Thyroid gland (tissue), 4 donors: ENCODE measurements around the gene PDE3A. TPM values are rescaled to one million over a fixed set of nuclear protein-coding genes. Genes with fewer than 3 reads are reported as not detected.

Source experiments
- DNase-seq, 2 donors: peaks; one replicate each; pipeline ENCODE4 v3.0.0-alpha.2; 2019
- H3K27ac ChIP-seq, 3 donors: fragments of 200-600 bp; sonication (generic); 1 replicate in 2 of 3; 2 replicates in 1 of 3; pipeline ENCODE4 v1.5.1; 2016 to 2019; ENCODE audit warnings: mild to moderate bottlenecking in 1 of 3, moderate library complexity in 1 of 3
- H3K27me3 ChIP-seq: fragments of 200-600 bp; sonication (generic); one replicate; pipeline ENCODE4 v1.5.1; 2019
- H3K36me3 ChIP-seq, 2 donors: fragments of 200-600 bp; sonication (generic); one replicate each; pipeline ENCODE4 v1.5.1; 2016 to 2019
- H3K4me1 ChIP-seq, 2 donors: fragments of 200-600 bp; sonication (generic); one replicate each; pipeline ENCODE4 v1.5.1; 2017 to 2019
- H3K4me3 ChIP-seq, 3 donors: fragments of 200-600 bp; sonication (generic); replicated peaks in 1 of 3; 1 replicate in 2 of 3; 2 replicates in 1 of 3; pipeline ENCODE4 v1.5.1; 2016; ENCODE audit warnings: mild to moderate bottlenecking in 1 of 3
- H3K9me3 ChIP-seq: fragments of 200-600 bp; sonication (generic); one replicate; pipeline ENCODE4 v1.5.1; 2017
- CTCF ChIP-seq, 6 experiments: fragments of 200-600 bp in 3 of 6; fragments of 450-650 bp in 3 of 6; sonication (generic) in 3 of 6; IDR thresholded peaks; one replicate each; pipeline ENCODE4 v1.5.1; 2016 to 2019; ENCODE audit warnings: antibody characterized with exemption in 6 of 6, mild to moderate bottlenecking in 2 of 6, inconsistent platforms in 1 of 6, moderate library complexity in 1 of 6
- POLR2A ChIP-seq, 2 donors: fragments of 450-650 bp; IDR thresholded peaks; one replicate each; pipeline ENCODE4 v1.6.1; 2017; ENCODE audit warnings: antibody characterized with exemption in 2 of 2, mild to moderate bottlenecking in 2 of 2, moderate library complexity in 1 of 2
- WGBS, 2 donors: methylation state at CpG; one replicate each; pipeline ENCODE4 v1.1.5; 2017; 5-methylcytosine and 5-hydroxymethylcytosine counted together
- intact Hi-C: fragments of 100-400 bp; cut with DNase I; formaldehyde crosslinking; loops from one replicate; pipeline ENCODE4 v1.15.1; 2023
- total RNA-seq, 4 donors: library from RNA; depleted of rRNA; stranded (reverse); fragments of >200 nt; gene quantifications; one replicate each; pipeline ENCODE4 v1.2.3, GENCODE V29; 2016

Gene PDE3A
- total RNA-seq, 4 donors from 2014 or later, result 2.8 to 9.9 (median 6.7) TPM

DNA sequence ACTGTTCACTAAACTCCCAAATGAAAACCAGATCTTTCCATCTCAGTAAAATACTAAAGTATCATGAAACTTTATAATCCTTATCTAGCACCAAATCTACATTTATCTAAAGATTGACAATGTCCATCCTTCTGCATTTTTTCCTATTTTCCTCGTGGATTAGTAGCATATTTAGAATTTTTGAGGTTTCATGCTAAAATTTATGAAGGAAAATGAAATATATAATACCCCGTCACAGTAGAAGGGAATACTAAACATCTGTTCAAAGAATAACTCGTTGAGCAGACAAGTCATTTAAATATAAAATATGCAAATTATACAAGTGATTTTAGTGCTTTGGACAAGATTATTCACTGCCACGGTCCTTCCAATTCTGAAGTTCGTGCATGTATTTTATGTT lies 204.1 kb downstream of the PDE3A start:
- intact Hi-C loops, result no loop called here
- TF ChIP-seq CTCF (IDR thresholded peaks at IDR 0.05) (no peak), POLR2A (IDR thresholded peaks at IDR 0.05) (no peak)
- no peak for DNase-seq
- H3K9me3 ChIP-seq, result no peaks in the 10 kb centered on the region
- WGBS, 2 donors, result 84 to 87% methylated on average over 5 of the region's 5 CpGs
- no peak overlapping the region for H3K4me3 ChIP-seq
- no peak overlapping the region for H3K27ac ChIP-seq
- no peaks in the 10 kb centered on the region for H3K36me3 ChIP-seq
- H3K27me3 ChIP-seq, result no peaks in the 10 kb centered on the region
- H3K4me1 ChIP-seq, result no peaks in the 10 kb centered on the region

DNA sequence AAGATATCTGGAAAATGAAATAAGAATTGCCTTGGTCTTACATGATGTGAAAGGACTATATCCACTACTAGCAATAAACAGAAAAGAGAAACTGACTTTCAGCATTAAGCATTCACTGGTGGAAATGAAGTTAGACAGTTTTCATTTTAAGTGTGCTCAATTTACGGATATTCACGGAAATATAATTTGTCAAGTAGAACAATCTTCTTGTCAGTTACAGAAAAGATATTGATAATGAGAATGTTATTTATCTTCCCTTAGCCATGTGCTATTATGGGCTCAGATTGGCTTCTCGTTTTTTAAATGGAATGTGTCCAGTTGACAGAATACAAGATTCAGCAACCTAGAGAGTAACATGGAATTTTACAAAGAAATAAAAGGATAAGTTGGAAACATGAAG lies 208.2 kb downstream of the PDE3A start:
- no peak overlapping the region for H3K4me3 ChIP-seq
- 89 to 91% methylated on average over 3 of the region's 3 CpGs for WGBS, 2 donors
- intact Hi-C loops, result no loop called here
- TF ChIP-seq CTCF (IDR thresholded peaks at IDR 0.05), result no peak
- TF ChIP-seq POLR2A (IDR thresholded peaks at IDR 0.05), result no peak
- H3K27me3 ChIP-seq, result no peaks in the 10 kb centered on the region
- H3K36me3 ChIP-seq, result no peaks in the 10 kb centered on the region
- no peaks in the 10 kb centered on the region for H3K9me3 ChIP-seq
- H3K4me1 ChIP-seq, result no peaks in the 10 kb centered on the region
- no peak overlapping the region for H3K27ac ChIP-seq
- DNase-seq, result no peak

DNA sequence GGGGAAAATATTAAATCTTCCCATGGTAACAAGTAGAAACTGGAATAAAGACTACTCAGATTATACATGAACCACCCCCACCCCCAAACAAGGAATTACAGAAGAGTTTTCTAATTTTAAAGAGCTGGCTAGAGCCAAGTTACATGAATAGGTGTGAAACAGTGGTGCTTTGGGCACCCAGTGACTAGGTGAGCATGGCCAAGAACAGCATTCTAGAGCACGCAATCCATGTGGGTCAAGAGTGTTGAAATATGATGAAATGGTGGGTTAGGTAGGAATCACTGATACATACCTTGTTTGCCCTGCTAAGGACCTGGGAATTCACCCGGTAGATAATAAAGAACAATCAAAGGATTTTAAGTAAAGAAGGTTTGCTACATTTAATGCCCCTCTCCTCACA lies 208.7 kb downstream of the PDE3A start:
- no peak overlapping the region for H3K27ac ChIP-seq
- no peaks in the 10 kb centered on the region for H3K9me3 ChIP-seq
- no peaks in the 10 kb centered on the region for H3K27me3 ChIP-seq
- no peaks in the 10 kb centered on the region for H3K36me3 ChIP-seq
- no peak for DNase-seq
- no peaks in the 10 kb centered on the region for H3K4me1 ChIP-seq
- TF ChIP-seq CTCF (IDR thresholded peaks at IDR 0.05) (no peak), POLR2A (IDR thresholded peaks at IDR 0.05) (no peak)
- 62 to 91% methylated on average over 2 of the region's 2 CpGs for WGBS, 2 donors
- no peak overlapping the region for H3K4me3 ChIP-seq
- intact Hi-C loops, result no loop called here

- Histone ChIP-seq H3K4me3 (no peak overlapping the region), H3K9me3 (no peaks in the 10 kb centered on the region), H3K36me3 (no peaks in the 10 kb centered on the region), H3K27me3 (no peaks in the 10 kb centered on the region), H3K27ac (no peak overlapping the region), H3K4me1 (no peaks in the 10 kb centered on the region)
- intact Hi-C loops, result no loop called here
- WGBS, 2 donors, result 73 to 88% methylated on average over 7 of the region's 7 CpGs
- no peak for DNase-seq
- no peak for TF ChIP-seq CTCF (IDR thresholded peaks at IDR 0.05)
- no peak for TF ChIP-seq POLR2A (IDR thresholded peaks at IDR 0.05)
Observed at GRCh38 chr12:20578142-20578541, 209.8 kb downstream of the PDE3A start.

DNA sequence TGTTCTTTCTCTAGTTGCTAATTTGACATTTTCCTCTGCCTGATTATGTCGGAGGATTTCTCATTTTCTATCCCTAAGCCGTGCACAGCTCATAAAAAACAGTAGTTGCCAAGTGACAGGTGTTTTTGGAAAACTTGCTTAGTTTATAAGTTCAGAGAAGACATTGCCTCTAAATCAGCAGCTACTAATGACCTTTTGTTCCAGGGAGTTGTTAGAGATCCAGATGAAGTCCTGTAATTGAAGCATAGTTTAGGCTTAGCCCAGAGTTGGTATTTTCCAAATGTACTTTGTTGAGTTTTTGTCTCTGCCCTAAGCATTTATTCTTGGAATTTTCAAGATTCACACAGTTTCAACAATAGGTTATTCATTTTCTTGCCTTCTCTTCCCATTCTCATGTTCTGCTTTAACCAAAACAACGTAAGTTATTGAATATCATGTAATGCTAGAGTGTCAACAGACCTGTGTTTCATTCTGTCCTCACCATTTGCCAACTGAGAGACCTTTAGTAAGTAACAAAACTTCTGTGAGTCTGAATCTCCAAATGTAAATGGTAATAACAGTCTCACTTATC lies 216.8 kb downstream of the PDE3A start:
- H3K27me3 ChIP-seq, result no peaks in the 10 kb centered on the region
- H3K4me1 ChIP-seq, result no peaks in the 10 kb centered on the region
- intact Hi-C loops, result no loop called here
- DNase-seq, result no peak
- H3K9me3 ChIP-seq, result no peaks in the 10 kb centered on the region
- no peak overlapping the region for H3K27ac ChIP-seq
- H3K36me3 ChIP-seq, result no peaks in the 10 kb centered on the region
- WGBS, 2 donors, result 72 to 97% methylated on average over 3 of the region's 3 CpGs
- no peak for TF ChIP-seq CTCF (IDR thresholded peaks at IDR 0.05)
- H3K4me3 ChIP-seq, result no peak overlapping the region
